T-helper 1 cell treated with Interleukin-12 subunit alpha and Interleukin-12 subunit beta and Interleukin-4 antibody, amounts not matched to agents 30 μg/mL and 1 μg/mL, for 36 hours (primary cell): ENCODE data around the gene ELL.

Experiments used
- H3K27ac Mint-ChIP-seq: one replicate; pipeline ENCODE4 v1.8.0; 2021; ENCODE audit warnings: mild to moderate bottlenecking, mixed read lengths
- H3K27me3 Mint-ChIP-seq: one replicate; pipeline ENCODE4 v1.8.0; 2021; ENCODE audit warnings: low read depth, mixed read lengths
- H3K36me3 Mint-ChIP-seq: one replicate; pipeline ENCODE4 v1.8.0; 2021; ENCODE audit warnings: low read depth, mixed read lengths
- H3K4me1 Mint-ChIP-seq: one replicate; pipeline ENCODE4 v1.8.0; 2021; ENCODE audit warnings: low read depth, mixed read lengths
- H3K4me3 Mint-ChIP-seq: one replicate; pipeline ENCODE4 v1.8.0; 2021; ENCODE audit warnings: mild to moderate bottlenecking, moderate library complexity, mixed read lengths
- H3K9me3 Mint-ChIP-seq: one replicate; pipeline ENCODE4 v1.8.0; 2021; ENCODE audit warnings: mixed read lengths

ELL gene

DNA sequence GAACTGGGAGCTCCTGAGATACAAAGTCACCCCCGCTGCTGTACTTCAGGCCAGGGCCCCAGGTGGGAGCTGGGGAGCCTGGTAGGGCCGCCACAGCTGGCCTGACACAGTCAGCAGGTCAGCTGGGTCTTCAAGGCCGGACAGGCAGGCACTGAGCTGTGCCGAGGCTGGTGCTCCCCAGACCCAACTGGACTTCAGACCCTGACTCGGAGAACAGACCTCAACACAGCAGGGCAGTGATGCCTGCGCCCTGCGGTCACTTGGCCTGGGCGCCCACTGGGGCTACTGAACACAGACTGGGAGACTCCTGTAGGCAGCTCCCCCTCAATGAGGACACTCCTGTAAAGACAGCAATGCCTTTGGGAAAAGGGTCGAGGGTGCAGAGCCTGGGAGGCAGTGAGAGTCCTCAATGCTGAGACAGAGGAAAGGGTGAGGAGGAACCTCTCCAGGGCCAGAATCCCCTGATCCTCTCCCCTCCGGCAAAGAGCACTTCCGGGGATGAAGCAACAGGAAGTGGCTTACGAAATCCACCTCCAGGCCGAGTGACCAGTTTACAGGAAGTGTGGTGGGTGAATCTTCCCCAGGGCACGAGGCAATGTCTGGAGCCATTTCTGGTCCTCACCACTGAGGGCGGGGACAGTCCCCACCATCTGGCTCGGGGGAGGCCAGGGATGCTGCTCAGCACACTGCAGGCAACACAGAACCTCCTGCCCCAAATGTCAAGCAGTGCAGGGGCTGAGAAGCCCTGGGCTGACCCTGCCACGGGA is 43.1 kb downstream of the ELL start:
- peak overlapping the region; percentile 87 for H3K27ac Mint-ChIP-seq
- H3K4me3 Mint-ChIP-seq = peak overlapping the region; percentile 71
- no peaks in the 10 kb centered on the region for H3K27me3 Mint-ChIP-seq
- peaks cover 6% of the 10 kb centered on the region for H3K36me3 Mint-ChIP-seq
- no peaks in the 10 kb centered on the region for H3K9me3 Mint-ChIP-seq
- H3K4me1 Mint-ChIP-seq = peaks cover 47% of the 10 kb centered on the region

DNA sequence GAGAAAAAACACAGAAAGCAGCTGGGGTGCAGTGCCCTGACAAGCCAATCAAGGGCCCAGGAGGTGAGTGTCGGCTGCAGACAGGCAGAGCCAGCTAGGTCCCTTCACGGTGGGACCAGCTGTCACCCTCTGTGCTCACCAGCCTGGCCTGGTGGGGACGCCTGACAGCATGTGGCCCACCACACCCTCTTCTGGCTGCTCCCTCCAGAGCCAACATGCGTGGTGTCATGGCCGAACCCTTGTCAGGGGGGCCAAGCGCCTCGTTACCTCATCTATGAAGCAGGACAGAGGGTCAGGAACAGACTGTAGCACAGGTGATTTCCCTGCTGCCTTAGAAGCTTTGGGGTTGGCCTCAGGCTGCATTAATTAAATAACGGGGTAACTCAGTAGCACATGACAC is 43.9 kb downstream of the ELL start:
- peaks cover 6% of the 10 kb centered on the region for H3K36me3 Mint-ChIP-seq
- no peaks in the 10 kb centered on the region for H3K27me3 Mint-ChIP-seq
- H3K9me3 Mint-ChIP-seq = no peaks in the 10 kb centered on the region
- no peak overlapping the region for H3K4me3 Mint-ChIP-seq
- H3K27ac Mint-ChIP-seq = peak overlapping the region; percentile 66
- H3K4me1 Mint-ChIP-seq = peaks cover 44% of the 10 kb centered on the region

DNA sequence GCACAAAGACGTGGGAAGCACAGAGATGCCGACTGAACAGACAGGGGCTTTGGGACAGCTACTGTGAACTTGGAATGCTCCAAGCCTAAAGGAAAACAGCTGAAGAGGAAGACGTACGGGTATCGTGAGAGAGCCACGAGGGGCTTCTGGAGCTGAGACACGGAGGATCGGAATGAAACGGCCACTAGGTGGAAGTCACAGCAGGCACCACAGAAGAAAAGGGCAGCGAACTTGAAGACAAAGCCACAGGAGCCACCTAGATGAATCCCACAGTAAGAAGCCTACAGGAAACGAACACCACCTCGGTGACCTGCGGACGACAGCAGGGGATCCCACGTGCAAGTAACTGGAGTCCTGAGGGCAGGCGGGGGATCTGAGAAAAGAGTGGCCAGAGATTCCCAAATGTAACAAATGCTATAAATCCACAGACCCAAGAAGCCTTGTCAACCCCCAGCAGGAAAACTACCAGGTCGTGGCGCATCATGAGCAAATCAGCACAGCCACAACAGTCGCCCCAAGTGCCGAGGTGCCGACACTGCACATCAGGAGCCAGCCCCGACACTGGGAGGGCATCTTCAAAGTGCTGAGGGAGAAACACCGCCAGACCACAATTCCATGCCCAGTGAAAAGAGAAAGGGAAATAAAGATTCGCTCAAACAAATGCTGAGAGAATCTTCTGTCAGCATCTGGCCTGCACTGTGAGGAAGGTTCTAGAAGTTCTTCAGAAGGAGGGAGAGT is 44.7 kb downstream of the ELL start:
- H3K4me1 Mint-ChIP-seq = peaks cover 46% of the 10 kb centered on the region
- no peaks in the 10 kb centered on the region for H3K27me3 Mint-ChIP-seq
- peaks cover 6% of the 10 kb centered on the region for H3K36me3 Mint-ChIP-seq
- no peaks in the 10 kb centered on the region for H3K9me3 Mint-ChIP-seq
- H3K27ac Mint-ChIP-seq = peak overlapping the region; percentile 66
- no peak overlapping the region for H3K4me3 Mint-ChIP-seq

DNA sequence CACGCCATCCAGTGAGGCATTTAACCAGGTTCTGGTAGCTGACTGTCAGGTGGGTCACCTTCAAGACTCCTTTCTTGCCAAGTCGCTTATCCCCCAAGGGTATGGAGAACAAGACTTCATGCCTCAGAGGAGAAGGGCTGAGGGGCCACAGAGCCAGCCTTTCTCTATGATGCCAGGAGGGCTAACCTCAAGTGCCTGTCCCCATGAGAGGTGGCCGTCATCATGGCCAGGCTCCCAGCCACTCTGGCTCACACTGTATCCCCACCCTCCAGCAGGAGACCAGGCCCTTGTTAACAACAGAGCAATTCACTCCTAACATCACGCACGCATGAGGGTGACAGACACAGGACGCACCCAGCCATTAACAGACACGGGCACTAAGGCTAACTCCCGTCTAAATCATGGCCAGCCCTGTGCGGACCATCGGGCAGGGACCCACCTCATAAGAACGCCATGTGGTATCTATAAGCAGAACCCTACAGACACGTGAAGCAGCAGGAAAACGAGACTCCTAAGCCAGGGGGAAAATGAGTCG is 45.3 kb downstream of the ELL start:
- Mint-ChIP-seq H3K27me3 (no peaks in the 10 kb centered on the region), H3K4me3 (no peak overlapping the region), H3K36me3 (peaks cover 6% of the 10 kb centered on the region), H3K4me1 (peaks cover 45% of the 10 kb centered on the region), H3K27ac (peak overlapping the region; percentile 61), H3K9me3 (no peaks in the 10 kb centered on the region)

DNA sequence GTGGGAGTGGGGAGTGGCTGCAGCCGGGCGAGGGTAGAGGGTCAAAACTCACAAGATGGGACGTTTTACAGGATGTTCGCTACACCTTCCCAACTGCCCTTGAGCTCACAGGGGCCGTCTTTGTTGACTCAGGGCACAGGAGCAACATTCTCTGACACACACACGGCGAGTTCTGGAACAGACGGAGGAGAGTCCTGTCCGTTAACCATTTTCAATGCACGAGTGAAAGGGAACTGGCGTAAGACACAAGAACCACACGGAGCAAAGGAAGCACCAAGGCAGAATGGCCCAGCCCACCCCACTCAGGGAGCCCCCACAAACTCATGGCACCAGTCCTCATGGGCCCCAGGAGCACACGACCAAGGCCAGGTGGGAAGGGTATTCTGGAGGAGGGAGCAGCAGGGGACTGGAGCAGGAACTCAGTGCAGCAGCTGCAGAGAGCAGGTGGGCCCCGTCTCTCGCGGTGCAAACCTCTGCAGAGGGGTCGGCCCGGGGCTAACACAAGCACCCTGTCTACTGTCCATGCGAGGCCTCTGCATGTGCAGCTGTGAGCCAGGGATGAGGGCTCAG is 46.0 kb downstream of the ELL start:
- peak overlapping the region; percentile 39 for H3K27ac Mint-ChIP-seq
- no peak overlapping the region for H3K4me3 Mint-ChIP-seq
- H3K27me3 Mint-ChIP-seq = no peaks in the 10 kb centered on the region
- peaks cover 38% of the 10 kb centered on the region for H3K4me1 Mint-ChIP-seq
- H3K36me3 Mint-ChIP-seq = peaks cover 6% of the 10 kb centered on the region
- H3K9me3 Mint-ChIP-seq = no peaks in the 10 kb centered on the region

DNA sequence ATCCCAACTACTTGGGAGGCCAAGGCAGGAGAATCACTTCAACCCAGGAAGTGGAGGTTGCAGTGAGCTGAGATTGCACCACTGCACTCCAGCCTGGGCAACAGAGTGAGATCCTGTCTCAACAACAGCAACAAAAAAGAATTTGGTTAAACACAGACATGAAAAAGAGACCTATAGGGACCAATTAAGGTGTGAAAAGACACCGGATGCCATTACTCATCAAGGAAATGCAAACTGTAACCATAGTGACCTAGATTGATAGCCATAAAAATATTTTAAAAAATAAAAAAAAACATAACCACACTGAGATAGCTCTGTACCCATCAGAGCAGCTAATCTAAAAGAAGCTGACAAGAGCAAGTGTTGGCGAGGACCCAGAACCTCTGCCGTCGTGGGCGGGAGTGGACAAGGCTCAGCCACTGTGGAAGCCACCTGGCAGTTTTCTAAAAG is 46.8 kb downstream of the ELL start:
- H3K36me3 Mint-ChIP-seq = peaks cover 6% of the 10 kb centered on the region
- no peaks in the 10 kb centered on the region for H3K9me3 Mint-ChIP-seq
- no peaks in the 10 kb centered on the region for H3K27me3 Mint-ChIP-seq
- H3K4me1 Mint-ChIP-seq = peaks cover 35% of the 10 kb centered on the region
- H3K4me3 Mint-ChIP-seq = no peak overlapping the region
- peak overlapping the region; percentile 23 for H3K27ac Mint-ChIP-seq

DNA sequence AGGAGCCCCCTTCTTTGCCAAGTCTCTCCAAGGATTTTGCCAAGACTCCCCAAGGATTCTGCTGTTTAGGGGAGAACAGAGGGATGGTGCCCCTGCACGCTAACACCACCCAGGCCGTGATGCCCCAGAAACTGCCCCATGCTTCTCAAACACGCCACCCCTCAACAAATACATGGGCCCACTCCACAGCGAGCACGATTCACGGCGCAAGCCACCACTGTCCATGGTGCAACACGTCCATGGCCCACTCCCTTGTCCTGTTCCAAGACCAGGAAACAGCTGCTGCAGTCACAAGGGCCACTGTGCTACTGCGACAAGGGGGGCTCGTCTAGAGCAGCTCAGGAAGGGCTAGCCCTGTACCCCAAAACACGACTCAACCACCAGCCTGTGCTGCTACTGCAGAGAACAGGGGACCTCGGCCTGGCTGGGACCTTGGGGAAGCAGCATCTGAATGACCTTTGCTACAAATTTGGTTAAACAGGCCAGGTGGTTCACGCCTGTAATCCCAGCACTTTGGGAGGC is 47.4 kb downstream of the ELL start:
- Mint-ChIP-seq H3K27ac (no peak overlapping the region), H3K36me3 (peaks cover 6% of the 10 kb centered on the region), H3K9me3 (no peaks in the 10 kb centered on the region), H3K4me3 (no peak overlapping the region), H3K27me3 (no peaks in the 10 kb centered on the region), H3K4me1 (peaks cover 32% of the 10 kb centered on the region)

DNA sequence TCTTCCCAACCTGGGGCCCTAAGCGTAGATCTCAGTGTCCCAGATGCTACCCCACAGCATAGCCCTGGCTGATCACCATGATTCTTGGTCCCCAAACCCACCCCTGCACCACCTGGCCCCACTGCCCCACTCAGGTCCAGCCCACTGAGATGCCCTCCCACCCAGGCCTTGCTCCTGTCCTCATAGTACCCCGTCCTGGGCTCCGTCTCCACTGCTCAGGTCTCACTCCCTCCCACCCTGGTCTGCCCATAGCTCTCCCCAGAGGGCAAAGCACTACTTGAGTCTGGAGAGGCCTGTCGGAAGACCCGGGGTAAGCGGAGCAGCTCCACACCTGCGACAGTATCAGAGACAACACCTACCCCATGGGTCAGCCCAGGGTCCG is 48.2 kb downstream of the ELL start:
- H3K36me3 Mint-ChIP-seq = peaks cover 4% of the 10 kb centered on the region
- no peak overlapping the region for H3K4me3 Mint-ChIP-seq
- H3K27me3 Mint-ChIP-seq = no peaks in the 10 kb centered on the region
- peaks cover 25% of the 10 kb centered on the region for H3K4me1 Mint-ChIP-seq
- no peak overlapping the region for H3K27ac Mint-ChIP-seq
- no peaks in the 10 kb centered on the region for H3K9me3 Mint-ChIP-seq

DNA sequence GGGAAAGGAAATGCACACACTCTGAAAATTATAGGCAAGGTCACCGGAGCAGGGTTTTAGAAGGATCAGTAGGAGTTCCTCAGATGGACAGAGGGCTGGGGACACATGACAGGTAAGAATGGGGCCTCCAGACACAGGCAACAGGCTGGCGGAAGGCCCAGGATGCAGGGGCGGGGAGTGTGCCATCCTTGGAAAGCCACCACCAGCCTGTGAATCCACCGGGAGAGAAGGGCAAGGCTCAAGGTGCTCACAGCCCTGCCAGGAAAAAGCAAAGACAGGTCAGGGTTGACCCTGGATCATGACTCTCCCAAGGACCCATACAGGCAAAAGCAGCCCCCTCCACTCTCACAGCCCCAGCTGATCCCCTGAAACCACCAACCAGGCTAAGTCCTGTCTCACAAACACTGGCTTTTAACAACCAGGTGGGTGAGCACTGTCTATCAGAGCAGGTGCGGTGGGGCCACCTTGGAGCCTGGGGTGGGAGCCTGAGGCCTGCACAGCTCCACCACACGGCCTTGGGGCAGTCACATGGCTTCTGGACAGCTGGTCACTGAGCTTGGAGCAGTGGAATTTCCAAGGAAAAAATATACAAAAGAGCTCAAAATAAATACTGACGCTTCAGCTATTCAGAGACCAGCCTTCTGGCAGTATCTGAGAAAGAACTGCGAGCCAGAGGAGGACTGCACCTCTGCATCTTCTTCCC is 48.7 kb downstream of the ELL start:
- peaks cover 24% of the 10 kb centered on the region for H3K4me1 Mint-ChIP-seq
- no peaks in the 10 kb centered on the region for H3K27me3 Mint-ChIP-seq
- no peak overlapping the region for H3K4me3 Mint-ChIP-seq
- no peak overlapping the region for H3K27ac Mint-ChIP-seq
- H3K9me3 Mint-ChIP-seq = no peaks in the 10 kb centered on the region
- peaks cover 4% of the 10 kb centered on the region for H3K36me3 Mint-ChIP-seq

DNA sequence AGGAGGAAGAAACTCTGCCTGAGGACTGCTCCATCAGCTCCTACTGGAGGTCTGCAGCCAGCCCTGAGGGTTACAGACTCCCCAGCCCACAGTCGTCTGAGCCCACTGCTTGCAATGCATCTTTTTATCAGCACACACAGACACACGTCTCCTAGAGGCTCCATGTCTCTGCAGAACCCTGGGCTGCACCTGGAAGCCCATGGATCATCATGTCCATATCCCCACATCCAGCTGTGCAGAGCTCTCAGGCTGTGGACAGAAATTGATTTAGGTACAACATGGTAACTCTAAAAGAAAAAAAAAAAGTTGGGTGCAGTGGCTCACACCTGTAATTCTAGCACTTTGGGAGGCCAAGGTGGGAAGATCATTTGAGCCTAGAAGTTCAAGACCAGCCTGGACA is 51.1 kb downstream of the ELL start:
- H3K27me3 Mint-ChIP-seq = no peaks in the 10 kb centered on the region
- no peaks in the 10 kb centered on the region for H3K9me3 Mint-ChIP-seq
- H3K4me3 Mint-ChIP-seq = no peak overlapping the region
- no peaks in the 10 kb centered on the region for H3K36me3 Mint-ChIP-seq
- peaks cover 17% of the 10 kb centered on the region for H3K4me1 Mint-ChIP-seq
- H3K27ac Mint-ChIP-seq = no peak overlapping the region

DNA sequence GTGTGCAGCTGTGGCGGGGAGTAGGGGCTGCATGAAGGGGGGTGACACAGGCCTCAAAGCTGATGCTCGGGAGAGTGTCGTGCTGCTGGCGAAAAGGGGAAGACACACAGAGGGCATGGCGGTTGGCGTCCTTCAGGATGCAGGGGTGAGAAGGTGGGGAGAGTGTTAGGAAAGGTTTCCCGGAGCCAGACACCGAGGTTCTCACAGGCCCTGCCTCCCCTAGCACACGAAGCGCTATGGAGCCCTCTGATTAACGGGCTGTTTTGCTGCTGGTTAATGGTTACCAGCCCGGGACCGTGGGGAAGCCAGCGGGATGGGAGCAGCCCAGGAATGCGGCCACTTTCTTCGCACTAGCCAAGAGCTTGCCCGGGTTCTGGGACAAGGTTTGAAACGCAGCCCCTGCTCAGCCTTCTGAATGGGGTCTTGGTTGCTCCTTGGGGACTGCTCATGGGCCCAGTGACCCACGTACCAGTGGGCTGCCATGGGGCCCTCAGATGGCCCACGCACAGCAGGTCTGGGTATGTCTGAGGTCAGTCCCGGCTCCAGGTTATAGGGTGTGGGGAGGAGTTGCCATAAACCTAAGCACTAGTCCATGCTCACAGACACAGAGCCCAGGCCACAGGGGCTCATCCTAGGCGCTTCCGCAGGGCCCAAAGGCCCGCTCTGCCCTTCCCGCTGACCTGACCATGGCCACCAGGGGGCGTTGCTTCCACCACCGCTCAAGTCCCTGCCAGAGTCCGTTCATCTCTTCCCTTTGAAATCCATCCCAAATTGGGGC is 52.6 kb downstream of the ELL start:
- Mint-ChIP-seq H3K9me3 (no peaks in the 10 kb centered on the region), H3K27me3 (no peaks in the 10 kb centered on the region), H3K4me3 (no peak overlapping the region), H3K36me3 (peaks cover 10% of the 10 kb centered on the region), H3K4me1 (peaks cover 14% of the 10 kb centered on the region), H3K27ac (peak overlapping the region; percentile 41)

DNA sequence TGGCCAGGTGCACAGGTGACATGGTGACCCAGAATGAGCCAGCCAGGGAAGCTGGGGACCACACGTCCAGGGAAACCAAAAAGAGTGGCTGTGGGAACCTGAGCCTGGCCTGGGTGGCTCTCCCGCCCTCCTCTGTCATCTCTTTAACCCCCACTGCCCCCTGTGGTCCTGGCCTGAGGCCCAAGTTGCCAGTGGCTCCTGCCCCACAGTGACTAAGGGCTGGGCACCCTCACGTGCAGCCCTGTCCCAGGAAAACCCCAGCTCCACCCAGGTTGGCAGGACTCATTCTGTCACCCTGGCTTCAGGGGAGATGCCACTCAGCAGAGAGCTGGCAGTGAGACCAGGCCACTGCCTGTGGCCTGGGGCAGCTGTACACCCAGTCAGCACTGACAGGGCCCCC is 53.4 kb downstream of the ELL start:
- H3K4me1 Mint-ChIP-seq = peaks cover 14% of the 10 kb centered on the region
- H3K36me3 Mint-ChIP-seq = peaks cover 10% of the 10 kb centered on the region
- H3K9me3 Mint-ChIP-seq = no peaks in the 10 kb centered on the region
- H3K27ac Mint-ChIP-seq = no peak overlapping the region
- H3K27me3 Mint-ChIP-seq = no peaks in the 10 kb centered on the region
- H3K4me3 Mint-ChIP-seq = no peak overlapping the region

DNA sequence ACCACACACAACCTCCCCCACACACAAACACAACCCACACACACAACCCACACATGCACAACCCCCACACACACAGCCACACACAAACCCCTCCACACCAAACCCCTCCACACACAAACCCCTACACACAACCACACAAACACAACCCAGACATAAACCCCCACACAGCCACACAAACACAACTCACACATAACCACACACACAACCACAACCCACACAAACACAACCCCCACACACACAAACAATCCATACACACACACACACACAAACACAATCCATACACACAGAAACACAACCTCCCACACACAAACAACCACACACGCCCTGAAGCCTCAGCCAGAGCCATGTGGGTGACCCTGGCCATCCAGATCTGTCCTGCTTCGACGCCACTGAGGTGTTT is 53.9 kb downstream of the ELL start:
- Mint-ChIP-seq H3K27ac (no peak overlapping the region), H3K27me3 (no peaks in the 10 kb centered on the region), H3K4me3 (no peak overlapping the region), H3K4me1 (peaks cover 14% of the 10 kb centered on the region), H3K36me3 (peaks cover 11% of the 10 kb centered on the region), H3K9me3 (no peaks in the 10 kb centered on the region)
